NCI-H1092 treated with DMSO at 0.1 percent for 48 hours (cell line): ENCODE data around the gene NRIP3.
"Not testable (repeated sequence)": the region's sequence is repeated elsewhere in the genome, so short reads cannot be mapped to it uniquely, and the experiment has no call there.

Source experiments
- DNase-seq: peaks from one replicate; lab custom pipeline; 2025; lab: John Stamatoyannopoulos, UW

Gene NRIP3

GRCh38 chr11:8971196-8971923, 32.4 kb downstream of the NRIP3 start:
- no peak for DNase-seq

GRCh38 chr11:8967184-8967583, 36.6 kb downstream of the NRIP3 start:
- DNase-seq = no peak

GRCh38 chr11:8964324-8965320, 39.2 kb downstream of the NRIP3 start, which contains the start of gene TMEM9B:
Gene TMEM9B, minus strand, starts transcription at chr11:8964442. Its CDS starts 129 bp downstream, at chr11:8964313.
- DNase-seq = peak; percentile 82

GRCh38 chr11:8963569-8964323, 40.1 kb downstream of the NRIP3 start:
- DNase-seq = peak; percentile 82

GRCh38 chr11:8962841-8963240, 41.0 kb downstream of the NRIP3 start:
- no peak for DNase-seq

- DNase-seq = no peak
These were observed 42.4 kb downstream of the NRIP3 start for GRCh38 chr11:8961401-8961800.

- peak; percentile 19 for DNase-seq
These were observed 44.1 kb downstream of the NRIP3 start for GRCh38 chr11:8959546-8960166.

- DNase-seq = no peak
These were observed 46.9 kb downstream of the NRIP3 start for GRCh38 chr11:8956860-8957259.

GRCh38 chr11:8948886-8949285, 54.9 kb downstream of the NRIP3 start:
- DNase-seq = no peak

- DNase-seq = no peak
These were observed 56.4 kb downstream of the NRIP3 start for GRCh38 chr11:8947230-8947943.

- DNase-seq = no peak
These were observed 61.2 kb downstream of the NRIP3 start, which contains the start of gene ASCL3 for GRCh38 chr11:8942518-8943066. Gene ASCL3, minus strand, starts transcription at chr11:8943016. Its CDS starts 4,855 bp downstream, at chr11:8938161.

- no peak for DNase-seq
These were observed 62.3 kb downstream of the NRIP3 start for GRCh38 chr11:8941341-8942103.

GRCh38 chr11:8937659-8938058, 66.1 kb downstream of the NRIP3 start:
- DNase-seq = no peak

- DNase-seq = no peak
These were observed 66.6 kb downstream of the NRIP3 start for GRCh38 chr11:8937159-8937558.

- not testable (repeated sequence) for DNase-seq
These were observed 68.0 kb downstream of the NRIP3 start for GRCh38 chr11:8935789-8936188.

GRCh38 chr11:8934742-8935488, 68.9 kb downstream of the NRIP3 start:
- DNase-seq = no peak

- no peak for DNase-seq
These were observed 69.9 kb downstream of the NRIP3 start for GRCh38 chr11:8933931-8934330.

- no peak for DNase-seq
These were observed 71.1 kb downstream of the NRIP3 start, which contains the start of gene C11orf16 for GRCh38 chr11:8932564-8933180. Gene C11orf16, minus strand, starts transcription at chr11:8932947. Its CDS starts 639 bp downstream, at chr11:8932308.
